GM21723 (cell line): ENCODE data around the gene DNAJB4.
"Not testable (repeated sequence)": the region's sequence is repeated elsewhere in the genome, so short reads cannot be mapped to it uniquely, and the experiment has no call there.

ENCODE experiments used
- ATAC-seq: cut with Tn5 transposase; IDR thresholded peaks from one replicate; pipeline ENCODE4 v1.9.1; 2021; ENCODE audit warnings: mild to moderate bottlenecking, moderate library complexity; ENCODE audit not compliant: unreplicated experiment

DNAJB4 gene

GRCh38 chr1:77990629-77991204 lies 14.0 kb upstream of the DNAJB4 start:
- no peak for ATAC-seq

GRCh38 chr1:77991638-77992037 lies 13.1 kb upstream of the DNAJB4 start:
- ATAC-seq = no peak

- no peak for ATAC-seq
Observed at GRCh38 chr1:77994117-77994705, 10.5 kb upstream of the DNAJB4 start.

GRCh38 chr1:77996734-77997133 lies 8.0 kb upstream of the DNAJB4 start:
- ATAC-seq = no peak

- ATAC-seq = not testable (repeated sequence)
Observed at GRCh38 chr1:78000536-78000935, 4.2 kb upstream of the DNAJB4 start.

- ATAC-seq = no peak
Observed at GRCh38 chr1:78003070-78003746, 1.5 kb upstream of the DNAJB4 start.

- peak; percentile 53 for ATAC-seq
Observed at GRCh38 chr1:78003882-78004718, 639 bp upstream of the DNAJB4 start.

- ATAC-seq = no peak
Observed at GRCh38 chr1:78005448-78005722, 646 bp downstream of the DNAJB4 start.

GRCh38 chr1:78005755-78006154 lies 1.0 kb downstream of the DNAJB4 start:
- no peak for ATAC-seq

GRCh38 chr1:78006521-78006920 lies 1.8 kb downstream of the DNAJB4 start:
- ATAC-seq = no peak

- ATAC-seq = no peak
Observed at GRCh38 chr1:78007677-78008341, 3.1 kb downstream of the DNAJB4 start.

GRCh38 chr1:78009276-78009675 lies 4.5 kb downstream of the DNAJB4 start:
- ATAC-seq = no peak

GRCh38 chr1:78009836-78010235 lies 5.1 kb downstream of the DNAJB4 start:
- no peak for ATAC-seq

GRCh38 chr1:78011050-78011449 lies 6.3 kb downstream of the DNAJB4 start:
- no peak for ATAC-seq

- ATAC-seq = no peak
Observed at GRCh38 chr1:78015148-78015547, 10.4 kb downstream of the DNAJB4 start.

- no peak for ATAC-seq
Observed at GRCh38 chr1:78019024-78019423, 14.3 kb downstream of the DNAJB4 start.

- ATAC-seq = not testable (repeated sequence)
Observed at GRCh38 chr1:78021134-78021533, 16.4 kb downstream of the DNAJB4 start.

- ATAC-seq = no peak
Observed at GRCh38 chr1:78029793-78030192, 25.1 kb downstream of the DNAJB4 start.

- no peak for ATAC-seq
Observed at GRCh38 chr1:78032996-78033796, 28.5 kb downstream of the DNAJB4 start.

GRCh38 chr1:78033797-78034172 lies 29.0 kb downstream of the DNAJB4 start:
- no peak for ATAC-seq

- no peak for ATAC-seq
Observed at GRCh38 chr1:78035121-78035520, 30.4 kb downstream of the DNAJB4 start.
